K562 (cell line): Measurements from ENCODE around the gene MRPL40. TPM values are rescaled to one million over a fixed set of nuclear protein-coding genes. Genes with fewer than 3 reads are reported as not detected.

Experiments
- JUN ChIP-seq, 2 experiments: sonication (generic) in 1 of 2; formaldehyde crosslinking in 1 of 2; IDR thresholded peaks; 2 replicates each; pipeline versions ENCODE4 v1.6.1 to v1.8.0; 2012 to 2022; ENCODE audit warnings: borderline replicate concordance in 2 of 2, mild to moderate bottlenecking in 2 of 2, improper control_type of control experiment in 1 of 2, low read depth in 1 of 2, low read length in 1 of 2, missing genetic modification reagents in 1 of 2
- polyA plus RNA-seq, 8 experiments: library from polyadenylated mRNA; depleted of rRNA in 4 of 8; stranded (reverse) in 5 of 8; unstranded in 3 of 8; fragments of >200 nt; fragmentation: Nextera tagmentation in 2 of 8; fragmentation: Illumina TruSeq in 1 of 8; extraction: Ambion mirVana in 2 of 8; extraction: Trizol in 1 of 8; gene quantifications; 2 replicates each; pipeline versions ENCODE4 v1.2.1 to v1.2.3, GENCODE V29; 2011 to 2014; ENCODE audit warnings: inconsistent platforms in 1 of 8, missing spikeins in 1 of 8
- total RNA-seq, 7 experiments: library from RNA; depleted of rRNA in 6 of 7; stranded (reverse); fragments of >200 nt in 6 of 7; fragmentation: Illumina TruSeq in 2 of 7; extraction: Trizol in 2 of 7; gene quantifications; 2 replicates each; pipeline versions ENCODE4 v1.2.1 to v1.2.3, GENCODE V29; 2011 to 2021; ENCODE audit warnings: low replicate concordance in 1 of 7
- TF ChIP-seq, protein P1 (sequence below): fragments of 200-600 bp; sonication (generic); IDR thresholded peaks from one replicate; pipeline ENCODE4 v1.6.1; 2012; ENCODE audit warnings: mild to moderate bottlenecking, low read depth, low read length, inconsistent platforms

Gene MRPL40
- total and polyA plus RNA-seq, 9 of the 15 experiments (the other 6 are each of a cell fraction or from before 2014, with no cell fraction given) = 132 to 652 (median 208) TPM

DNA sequence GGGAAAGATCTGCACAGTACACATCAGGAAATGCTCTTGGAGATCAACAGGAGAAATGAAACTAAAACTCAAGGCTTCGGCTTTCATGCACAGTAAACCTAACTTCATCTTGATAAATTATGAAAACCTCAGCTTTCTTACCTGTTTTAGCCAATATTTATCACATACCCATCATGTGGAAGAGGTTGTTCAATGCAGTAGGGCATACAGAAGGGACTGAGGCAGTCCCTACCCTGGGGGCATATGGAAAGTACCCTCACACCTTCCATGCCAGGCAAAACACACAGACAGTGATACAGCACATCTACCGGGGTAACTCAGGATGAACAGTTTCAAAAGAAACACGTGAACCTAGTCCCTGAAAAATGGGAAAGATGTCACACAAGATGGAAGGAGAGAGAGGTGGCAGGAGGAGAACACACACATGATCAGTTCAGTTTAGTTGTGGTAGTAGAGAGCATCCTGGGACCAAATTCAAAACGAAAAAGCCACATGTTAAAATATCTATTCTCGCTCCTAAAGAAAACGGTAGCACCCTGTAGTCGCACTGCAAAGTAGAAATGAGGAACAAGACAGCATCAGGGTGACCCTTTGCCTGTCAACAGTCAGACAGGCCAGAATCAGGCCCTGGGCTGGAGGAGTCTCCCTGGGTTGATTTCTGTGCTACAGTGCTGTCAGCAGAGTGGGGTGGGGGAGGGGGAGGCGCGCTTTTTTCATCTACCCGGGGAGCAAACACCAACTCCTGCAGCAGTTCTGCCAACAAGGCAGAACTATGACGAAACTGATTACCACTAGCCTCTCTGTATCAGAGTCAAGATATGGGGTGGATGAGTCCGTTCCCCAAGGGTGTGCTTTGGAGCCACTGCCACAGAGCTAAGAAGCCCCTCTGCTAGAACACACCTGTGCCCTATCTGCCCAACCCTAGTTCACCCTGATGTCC, 2.1 kb upstream of the MRPL40 start (continued):
- TF ChIP-seq, protein P1, sequence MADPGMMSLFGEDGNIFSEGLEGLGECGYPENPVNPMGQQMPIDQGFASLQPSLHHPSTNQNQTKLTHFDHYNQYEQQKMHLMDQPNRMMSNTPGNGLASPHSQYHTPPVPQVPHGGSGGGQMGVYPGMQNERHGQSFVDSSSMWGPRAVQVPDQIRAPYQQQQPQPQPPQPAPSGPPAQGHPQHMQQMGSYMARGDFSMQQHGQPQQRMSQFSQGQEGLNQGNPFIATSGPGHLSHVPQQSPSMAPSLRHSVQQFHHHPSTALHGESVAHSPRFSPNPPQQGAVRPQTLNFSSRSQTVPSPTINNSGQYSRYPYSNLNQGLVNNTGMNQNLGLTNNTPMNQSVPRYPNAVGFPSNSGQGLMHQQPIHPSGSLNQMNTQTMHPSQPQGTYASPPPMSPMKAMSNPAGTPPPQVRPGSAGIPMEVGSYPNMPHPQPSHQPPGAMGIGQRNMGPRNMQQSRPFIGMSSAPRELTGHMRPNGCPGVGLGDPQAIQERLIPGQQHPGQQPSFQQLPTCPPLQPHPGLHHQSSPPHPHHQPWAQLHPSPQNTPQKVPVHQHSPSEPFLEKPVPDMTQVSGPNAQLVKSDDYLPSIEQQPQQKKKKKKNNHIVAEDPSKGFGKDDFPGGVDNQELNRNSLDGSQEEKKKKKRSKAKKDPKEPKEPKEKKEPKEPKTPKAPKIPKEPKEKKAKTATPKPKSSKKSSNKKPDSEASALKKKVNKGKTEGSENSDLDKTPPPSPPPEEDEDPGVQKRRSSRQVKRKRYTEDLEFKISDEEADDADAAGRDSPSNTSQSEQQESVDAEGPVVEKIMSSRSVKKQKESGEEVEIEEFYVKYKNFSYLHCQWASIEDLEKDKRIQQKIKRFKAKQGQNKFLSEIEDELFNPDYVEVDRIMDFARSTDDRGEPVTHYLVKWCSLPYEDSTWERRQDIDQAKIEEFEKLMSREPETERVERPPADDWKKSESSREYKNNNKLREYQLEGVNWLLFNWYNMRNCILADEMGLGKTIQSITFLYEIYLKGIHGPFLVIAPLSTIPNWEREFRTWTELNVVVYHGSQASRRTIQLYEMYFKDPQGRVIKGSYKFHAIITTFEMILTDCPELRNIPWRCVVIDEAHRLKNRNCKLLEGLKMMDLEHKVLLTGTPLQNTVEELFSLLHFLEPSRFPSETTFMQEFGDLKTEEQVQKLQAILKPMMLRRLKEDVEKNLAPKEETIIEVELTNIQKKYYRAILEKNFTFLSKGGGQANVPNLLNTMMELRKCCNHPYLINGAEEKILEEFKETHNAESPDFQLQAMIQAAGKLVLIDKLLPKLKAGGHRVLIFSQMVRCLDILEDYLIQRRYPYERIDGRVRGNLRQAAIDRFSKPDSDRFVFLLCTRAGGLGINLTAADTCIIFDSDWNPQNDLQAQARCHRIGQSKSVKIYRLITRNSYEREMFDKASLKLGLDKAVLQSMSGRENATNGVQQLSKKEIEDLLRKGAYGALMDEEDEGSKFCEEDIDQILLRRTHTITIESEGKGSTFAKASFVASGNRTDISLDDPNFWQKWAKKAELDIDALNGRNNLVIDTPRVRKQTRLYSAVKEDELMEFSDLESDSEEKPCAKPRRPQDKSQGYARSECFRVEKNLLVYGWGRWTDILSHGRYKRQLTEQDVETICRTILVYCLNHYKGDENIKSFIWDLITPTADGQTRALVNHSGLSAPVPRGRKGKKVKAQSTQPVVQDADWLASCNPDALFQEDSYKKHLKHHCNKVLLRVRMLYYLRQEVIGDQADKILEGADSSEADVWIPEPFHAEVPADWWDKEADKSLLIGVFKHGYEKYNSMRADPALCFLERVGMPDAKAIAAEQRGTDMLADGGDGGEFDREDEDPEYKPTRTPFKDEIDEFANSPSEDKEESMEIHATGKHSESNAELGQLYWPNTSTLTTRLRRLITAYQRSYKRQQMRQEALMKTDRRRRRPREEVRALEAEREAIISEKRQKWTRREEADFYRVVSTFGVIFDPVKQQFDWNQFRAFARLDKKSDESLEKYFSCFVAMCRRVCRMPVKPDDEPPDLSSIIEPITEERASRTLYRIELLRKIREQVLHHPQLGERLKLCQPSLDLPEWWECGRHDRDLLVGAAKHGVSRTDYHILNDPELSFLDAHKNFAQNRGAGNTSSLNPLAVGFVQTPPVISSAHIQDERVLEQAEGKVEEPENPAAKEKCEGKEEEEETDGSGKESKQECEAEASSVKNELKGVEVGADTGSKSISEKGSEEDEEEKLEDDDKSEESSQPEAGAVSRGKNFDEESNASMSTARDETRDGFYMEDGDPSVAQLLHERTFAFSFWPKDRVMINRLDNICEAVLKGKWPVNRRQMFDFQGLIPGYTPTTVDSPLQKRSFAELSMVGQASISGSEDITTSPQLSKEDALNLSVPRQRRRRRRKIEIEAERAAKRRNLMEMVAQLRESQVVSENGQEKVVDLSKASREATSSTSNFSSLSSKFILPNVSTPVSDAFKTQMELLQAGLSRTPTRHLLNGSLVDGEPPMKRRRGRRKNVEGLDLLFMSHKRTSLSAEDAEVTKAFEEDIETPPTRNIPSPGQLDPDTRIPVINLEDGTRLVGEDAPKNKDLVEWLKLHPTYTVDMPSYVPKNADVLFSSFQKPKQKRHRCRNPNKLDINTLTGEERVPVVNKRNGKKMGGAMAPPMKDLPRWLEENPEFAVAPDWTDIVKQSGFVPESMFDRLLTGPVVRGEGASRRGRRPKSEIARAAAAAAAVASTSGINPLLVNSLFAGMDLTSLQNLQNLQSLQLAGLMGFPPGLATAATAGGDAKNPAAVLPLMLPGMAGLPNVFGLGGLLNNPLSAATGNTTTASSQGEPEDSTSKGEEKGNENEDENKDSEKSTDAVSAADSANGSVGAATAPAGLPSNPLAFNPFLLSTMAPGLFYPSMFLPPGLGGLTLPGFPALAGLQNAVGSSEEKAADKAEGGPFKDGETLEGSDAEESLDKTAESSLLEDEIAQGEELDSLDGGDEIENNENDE = no peak
- TF ChIP-seq JUN (IDR thresholded peaks at IDR 0.05; ENCODE audit: borderline replicate concordance, low read depth, low read length) (0 out of 2 replicates have a peak, but pooled peaks have one; percentile 36), JUN (CRISPR knock-in tag; IDR thresholded peaks at IDR 0.05; ENCODE audit: borderline replicate concordance) (no peak)
